Kidney tubule cell (primary cell): ENCODE measurements around the gene TRIM74.
"Not testable (repeated sequence)": the region's sequence is repeated elsewhere in the genome, so short reads cannot be mapped to it uniquely, and the experiment has no call there.

Source experiments
- DNase-seq: peaks from one replicate; pipeline ENCODE4 v3.0.0-alpha.2; 2018; ENCODE audit warnings: low spot score

Gene TRIM74

GRCh38 chr7:72954563-72955198, 14.6 kb downstream of the TRIM74 start:
- DNase-seq: not testable (repeated sequence)

- not testable (repeated sequence) for DNase-seq
These were observed 15.2 kb downstream of the TRIM74 start for GRCh38 chr7:72953901-72954562.

- not testable (repeated sequence) for DNase-seq
These were observed 18.8 kb downstream of the TRIM74 start for GRCh38 chr7:72950432-72950831.

GRCh38 chr7:72949686-72950085, 19.6 kb downstream of the TRIM74 start:
- DNase-seq: peak; percentile 1

GRCh38 chr7:72949276-72949675, 20.0 kb downstream of the TRIM74 start:
- DNase-seq: not testable (repeated sequence)

- not testable (repeated sequence) for DNase-seq
These were observed 20.6 kb downstream of the TRIM74 start for GRCh38 chr7:72948714-72949113.

GRCh38 chr7:72946130-72946745, 23.0 kb downstream of the TRIM74 start:
- not testable (repeated sequence) for DNase-seq

- not testable (repeated sequence) for DNase-seq
These were observed 23.7 kb downstream of the TRIM74 start for GRCh38 chr7:72945597-72945996.

- not testable (repeated sequence) for DNase-seq
These were observed 24.3 kb downstream of the TRIM74 start for GRCh38 chr7:72944937-72945336.

- DNase-seq: not testable (repeated sequence)
These were observed 26.3 kb downstream of the TRIM74 start for GRCh38 chr7:72942956-72943355.

- DNase-seq: not testable (repeated sequence)
These were observed 27.1 kb downstream of the TRIM74 start for GRCh38 chr7:72942022-72942705.

GRCh38 chr7:72928216-72928615, 41.0 kb downstream of the TRIM74 start:
- not testable (repeated sequence) for DNase-seq

- not testable (repeated sequence) for DNase-seq
These were observed 41.5 kb downstream of the TRIM74 start for GRCh38 chr7:72927791-72928190.

GRCh38 chr7:72925546-72926120, 43.6 kb downstream of the TRIM74 start:
- no peak for DNase-seq

- peak; percentile 87 for DNase-seq
These were observed 44.3 kb downstream of the TRIM74 start, which contains the start of gene POM121 for GRCh38 chr7:72924733-72925545. Gene POM121, plus strand, starts transcription at chr7:72925095. Its CDS starts 27 bp downstream, at chr7:72925122.

GRCh38 chr7:72924386-72924732, 44.9 kb downstream of the TRIM74 start:
- no peak for DNase-seq

GRCh38 chr7:72919256-72919775, 50.0 kb downstream of the TRIM74 start:
- no peak for DNase-seq

- DNase-seq: peak; percentile 73
These were observed 54.3 kb downstream of the TRIM74 start for GRCh38 chr7:72914756-72915525.

- not testable (repeated sequence) for DNase-seq
These were observed 55.5 kb downstream of the TRIM74 start for GRCh38 chr7:72913750-72914149.

GRCh38 chr7:72911395-72911794, 57.9 kb downstream of the TRIM74 start:
- DNase-seq: not testable (repeated sequence)
